Stimulated activated CD4-positive, alpha-beta T cell treated with anti-CD3 and anti-CD28 coated beads, Interleukin-4, amount 100 ng/mL, for 4 hours (primary cell): ENCODE measurements around the gene INO80.
A peak's percentile ranks its signal among the peaks of the same experiment; 100 is the strongest.
"Not testable (repeated sequence)": the region's sequence is repeated elsewhere in the genome, so short reads cannot be mapped to it uniquely, and the experiment has no call there.

Experiments
- DNase-seq, 2 experiments: peaks; one replicate each; pipeline ENCODE4 v3.0.0-alpha.2; 2020

The INO80 gene

GRCh38 chr15:40960925-40961324, 155.2 kb downstream of the INO80 start:
- no peak for DNase-seq

- DNase-seq, result no peak
Observed at GRCh38 chr15:40960151-40960885, 155.8 kb downstream of the INO80 start.

GRCh38 chr15:40959331-40960141, 156.5 kb downstream of the INO80 start:
- DNase-seq, result no peak

GRCh38 chr15:40958723-40959122, 157.4 kb downstream of the INO80 start:
- no peak for DNase-seq

- no peak for DNase-seq
Observed at GRCh38 chr15:40958146-40958545, 157.9 kb downstream of the INO80 start.

GRCh38 chr15:40957581-40958051, 158.5 kb downstream of the INO80 start:
- DNase-seq, result no peak

GRCh38 chr15:40957041-40957555, 159.0 kb downstream of the INO80 start:
- DNase-seq, result no peak

GRCh38 chr15:40956541-40956982, 159.5 kb downstream of the INO80 start:
- DNase-seq, result no peak

GRCh38 chr15:40955930-40956540, 160.0 kb downstream of the INO80 start:
- DNase-seq, result no peak

GRCh38 chr15:40955141-40955903, 160.8 kb downstream of the INO80 start:
- DNase-seq, result no peak

- not testable (repeated sequence) for DNase-seq
Observed at GRCh38 chr15:40954158-40954848, 161.8 kb downstream of the INO80 start.

GRCh38 chr15:40953713-40954074, 162.4 kb downstream of the INO80 start:
- DNase-seq, result no peak

- peak; percentile 93 to 98 for DNase-seq
Observed at GRCh38 chr15:40952901-40953712, 163.0 kb downstream of the INO80 start, which contains the start of gene CHAC1. Gene CHAC1, plus strand, starts transcription at chr15:40953471. Its CDS starts 113 bp downstream, at chr15:40953584.

- no peak for DNase-seq
Observed at GRCh38 chr15:40952301-40952900, 163.7 kb downstream of the INO80 start.

GRCh38 chr15:40951764-40952163, 164.3 kb downstream of the INO80 start:
- no peak for DNase-seq

GRCh38 chr15:40949756-40950207, 166.3 kb downstream of the INO80 start:
- no peak for DNase-seq

GRCh38 chr15:40948706-40949473, 167.2 kb downstream of the INO80 start:
- no peak for DNase-seq

- DNase-seq, result no peak
Observed at GRCh38 chr15:40944510-40945296, 171.4 kb downstream of the INO80 start.
